Natural killer cell (primary cell): Measurements from ENCODE around the gene ZNF629. TPM values are rescaled to one million over a fixed set of nuclear protein-coding genes. Genes with fewer than 3 reads are reported as not detected.
A peak's percentile ranks its signal among the peaks of the same experiment; 100 is the strongest.

Source experiments
- ATAC-seq, 3 donors: fragments of 150-1000 bp in 2 of 3; fragments of 200-7000 bp in 1 of 3; cut with Tn5 transposase; 1 replicate in 1 of 3; 2 replicates in 2 of 3; pipeline ENCODE4 v1.10.0; 2021; ENCODE audit warnings: mild to moderate bottlenecking in 2 of 3, moderate library complexity in 2 of 3
- DNase-seq, 2 donors: peaks; one replicate each; pipeline versions ENCODE4 v3.0.0 to v3.0.0-alpha.2; 2013 to 2021; ENCODE audit warnings: mixed read lengths in 1 of 2
- H3K27ac ChIP-seq: one replicate; pipeline ENCODE4 v1.5.1; 2013; ENCODE audit warnings: mild to moderate bottlenecking, low read length
- H3K27me3 ChIP-seq: one replicate; pipeline ENCODE4 v1.6.1; 2013; ENCODE audit warnings: low read length; ENCODE audit not compliant: control insufficient read depth, insufficient read depth
- H3K36me3 ChIP-seq: one replicate; pipeline ENCODE4 v1.6.1; 2013; ENCODE audit warnings: low read length; ENCODE audit not compliant: control insufficient read depth, insufficient read depth
- H3K4me1 ChIP-seq: one replicate; pipeline ENCODE4 v1.6.1; 2013; ENCODE audit warnings: low read length; ENCODE audit not compliant: control insufficient read depth, insufficient read depth
- H3K4me3 ChIP-seq: one replicate; pipeline ENCODE4 v1.5.1; 2013; ENCODE audit warnings: low read length
- H3K9me3 ChIP-seq: one replicate; pipeline ENCODE4 v1.6.1; 2013; ENCODE audit warnings: low read length; ENCODE audit not compliant: control insufficient read depth, insufficient read depth
- H3K27ac Mint-ChIP-seq, 2 donors: one replicate each; pipeline ENCODE4 v1.8.0; 2022; ENCODE audit warnings: mild to moderate bottlenecking in 2 of 2, mixed read lengths in 2 of 2, moderate library complexity in 1 of 2
- H3K27me3 Mint-ChIP-seq, 2 donors: one replicate each; pipeline ENCODE4 v1.8.0; 2022; ENCODE audit warnings: low read depth in 2 of 2, mixed read lengths in 2 of 2
- H3K36me3 Mint-ChIP-seq: one replicate; pipeline ENCODE4 v1.8.0; 2022; ENCODE audit warnings: mixed read lengths
- H3K4me1 Mint-ChIP-seq, 2 donors: one replicate each; pipeline ENCODE4 v1.8.0; 2022; ENCODE audit warnings: mixed read lengths in 2 of 2
- H3K4me3 Mint-ChIP-seq: one replicate; pipeline ENCODE4 v1.8.0; 2022; ENCODE audit warnings: mild to moderate bottlenecking, moderate library complexity, mixed read lengths
- H3K9me3 Mint-ChIP-seq, 2 donors: one replicate each; pipeline ENCODE4 v1.8.0; 2022; ENCODE audit warnings: mixed read lengths in 2 of 2
- WGBS: methylation state at CpG from one replicate; pipeline ENCODE4 v1.1.7; 2013; ENCODE audit warnings: missing lambda C conversion rate; ENCODE audit not compliant: insufficient coverage; 5-methylcytosine and 5-hydroxymethylcytosine counted together
- intact Hi-C: fragments of 100-400 bp; cut with micrococcal nuclease; formaldehyde crosslinking; loops from one replicate; pipeline ENCODE4 v1.14.2; 2022
- total RNA-seq, 4 donors: library from RNA; stranded (reverse); fragments of 120-200 nt in 1 of 4; gene quantifications; one replicate each; pipeline versions ENCODE4 v1.2.3 to v1.2.4, GENCODE V29; 2013 to 2022
- TF ChIP-seq, protein P1 (sequence below): fragments of 200-600 bp; IDR thresholded peaks from one replicate; pipeline ENCODE4 v1.8.0; 2022; ENCODE audit warnings: antibody characterized with exemption

ZNF629 gene
- total RNA-seq, 3 donors from 2014 or later (not counting 1 experiment from before 2014, with no cell fraction given) = 0.96 to 1.9 (median 1.8) TPM

- Mint-ChIP-seq H3K4me1 (peaks cover 31 to 44% of the 10 kb centered on the region in 2 donors), H3K27me3 (no peaks in the 10 kb centered on the region), H3K36me3 (no peaks in the 10 kb centered on the region), H3K4me3 (no peak overlapping the region), H3K9me3 (no peaks in the 10 kb centered on the region), H3K27ac (peak overlapping the region in 1 of 2 donors; percentile 11)
- Histone ChIP-seq H3K9me3 (no peaks in the 10 kb centered on the region), H3K4me1 (peaks cover 40% of the 10 kb centered on the region), H3K36me3 (peaks cover 30% of the 10 kb centered on the region), H3K27me3 (no peaks in the 10 kb centered on the region), H3K27ac (peak overlapping the region; percentile 4), H3K4me3 (no peak overlapping the region)
- DNase-seq (no peak), ATAC-seq (no peak)
- TF ChIP-seq, protein P1, sequence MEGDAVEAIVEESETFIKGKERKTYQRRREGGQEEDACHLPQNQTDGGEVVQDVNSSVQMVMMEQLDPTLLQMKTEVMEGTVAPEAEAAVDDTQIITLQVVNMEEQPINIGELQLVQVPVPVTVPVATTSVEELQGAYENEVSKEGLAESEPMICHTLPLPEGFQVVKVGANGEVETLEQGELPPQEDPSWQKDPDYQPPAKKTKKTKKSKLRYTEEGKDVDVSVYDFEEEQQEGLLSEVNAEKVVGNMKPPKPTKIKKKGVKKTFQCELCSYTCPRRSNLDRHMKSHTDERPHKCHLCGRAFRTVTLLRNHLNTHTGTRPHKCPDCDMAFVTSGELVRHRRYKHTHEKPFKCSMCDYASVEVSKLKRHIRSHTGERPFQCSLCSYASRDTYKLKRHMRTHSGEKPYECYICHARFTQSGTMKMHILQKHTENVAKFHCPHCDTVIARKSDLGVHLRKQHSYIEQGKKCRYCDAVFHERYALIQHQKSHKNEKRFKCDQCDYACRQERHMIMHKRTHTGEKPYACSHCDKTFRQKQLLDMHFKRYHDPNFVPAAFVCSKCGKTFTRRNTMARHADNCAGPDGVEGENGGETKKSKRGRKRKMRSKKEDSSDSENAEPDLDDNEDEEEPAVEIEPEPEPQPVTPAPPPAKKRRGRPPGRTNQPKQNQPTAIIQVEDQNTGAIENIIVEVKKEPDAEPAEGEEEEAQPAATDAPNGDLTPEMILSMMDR = no peak
- 41% methylated on average over 10 of the region's 10 CpGs for WGBS
- intact Hi-C loops = no loop called here
Measured at GRCh38 chr16:30758988-30759491, 28.0 kb downstream of the ZNF629 start.

GRCh38 chr16:30757316-30757715, 29.7 kb downstream of the ZNF629 start:
- intact Hi-C loops = no loop called here
- no peaks in the 10 kb centered on the region for H3K9me3 ChIP-seq
- H3K36me3 Mint-ChIP-seq = no peaks in the 10 kb centered on the region
- ATAC-seq = no peak
- H3K9me3 Mint-ChIP-seq = no peaks in the 10 kb centered on the region
- no peaks in the 10 kb centered on the region for H3K27me3 Mint-ChIP-seq
- TF ChIP-seq, protein P1 = no peak
- 95% methylated on average over 7 of the region's 7 CpGs for WGBS
- no peak overlapping the region for H3K27ac ChIP-seq
- H3K27me3 ChIP-seq = no peaks in the 10 kb centered on the region
- DNase-seq = no peak
- peaks cover 34% of the 10 kb centered on the region for H3K36me3 ChIP-seq
- no peak overlapping the region for H3K4me3 ChIP-seq
- peaks cover 26% of the 10 kb centered on the region for H3K4me1 ChIP-seq
- no peak overlapping the region for H3K4me3 Mint-ChIP-seq
- no peak overlapping the region for H3K27ac Mint-ChIP-seq
- H3K4me1 Mint-ChIP-seq = peaks cover 16 to 28% of the 10 kb centered on the region in 2 donors

- Mint-ChIP-seq H3K27ac (no peak overlapping the region), H3K4me3 (no peak overlapping the region), H3K36me3 (no peaks in the 10 kb centered on the region), H3K9me3 (no peaks in the 10 kb centered on the region), H3K4me1 (peaks cover 10 to 24% of the 10 kb centered on the region in 2 donors), H3K27me3 (no peaks in the 10 kb centered on the region)
- DNase-seq (no peak), ATAC-seq (no peak)
- no peak overlapping the region for H3K27ac ChIP-seq
- 97% methylated on average over 13 of the region's 13 CpGs for WGBS
- peaks cover 39% of the 10 kb centered on the region for H3K36me3 ChIP-seq
- H3K9me3 ChIP-seq = no peaks in the 10 kb centered on the region
- H3K4me3 ChIP-seq = no peak overlapping the region
- peaks cover 26% of the 10 kb centered on the region for H3K4me1 ChIP-seq
- H3K27me3 ChIP-seq = no peaks in the 10 kb centered on the region
- intact Hi-C loops = no loop called here
- TF ChIP-seq, protein P1 = no peak
Measured at GRCh38 chr16:30756781-30757100, 30.3 kb downstream of the ZNF629 start.
